HG03196 (cell line): ENCODE results near the gene GPR107.

Source experiments
- ATAC-seq: cut with Tn5 transposase; IDR thresholded peaks from one replicate; pipeline ENCODE4 v1.9.1; 2021; ENCODE audit not compliant: unreplicated experiment

The GPR107 gene

GRCh38 chr9:130107234-130107861 is 53.6 kb downstream of the GPR107 start:
- ATAC-seq: no peak

DNA sequence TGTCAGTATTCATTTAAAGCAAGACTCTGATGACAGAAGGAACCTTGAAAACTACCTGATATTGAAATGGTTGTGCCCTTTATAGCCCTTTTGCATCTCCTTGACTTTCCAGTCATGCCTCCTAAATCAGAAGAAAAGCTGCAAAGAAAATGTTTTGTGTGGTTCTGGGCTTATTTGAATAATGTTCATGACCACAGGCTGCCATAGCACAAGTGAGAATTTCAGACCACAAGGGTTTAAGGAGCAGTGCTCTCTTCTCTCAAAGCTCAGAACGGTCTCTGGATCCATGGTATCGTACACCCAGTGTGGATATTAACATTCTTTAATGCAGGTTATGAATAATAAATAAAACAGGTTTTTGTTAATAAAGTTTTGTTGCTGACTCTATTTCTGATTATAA is 54.2 kb downstream of the GPR107 start:
- no peak for ATAC-seq

- no peak for ATAC-seq
Observed at GRCh38 chr9:130110166-130110565, 56.5 kb downstream of the GPR107 start.

DNA sequence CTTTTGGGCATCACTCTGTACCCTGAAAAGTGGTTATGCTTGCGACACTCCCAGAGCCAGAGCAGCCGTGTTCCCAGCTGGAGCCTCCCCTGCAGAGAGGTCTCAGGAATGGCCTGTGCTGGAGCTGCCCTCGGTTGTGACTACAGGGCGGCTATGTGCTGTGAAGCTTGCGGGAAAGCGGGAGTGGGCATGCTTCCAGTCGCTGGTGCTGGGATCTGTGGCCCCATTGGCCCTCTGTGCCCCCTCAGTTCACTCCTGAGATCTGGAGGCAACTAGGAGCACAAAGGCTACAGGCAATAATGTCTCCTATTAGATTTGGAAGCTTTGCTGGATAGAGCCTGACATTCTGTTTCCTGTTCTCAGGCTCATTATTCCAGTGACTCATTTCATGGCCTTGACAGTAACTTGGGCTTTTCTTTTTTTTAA is 56.9 kb downstream of the GPR107 start:
- no peak for ATAC-seq

DNA sequence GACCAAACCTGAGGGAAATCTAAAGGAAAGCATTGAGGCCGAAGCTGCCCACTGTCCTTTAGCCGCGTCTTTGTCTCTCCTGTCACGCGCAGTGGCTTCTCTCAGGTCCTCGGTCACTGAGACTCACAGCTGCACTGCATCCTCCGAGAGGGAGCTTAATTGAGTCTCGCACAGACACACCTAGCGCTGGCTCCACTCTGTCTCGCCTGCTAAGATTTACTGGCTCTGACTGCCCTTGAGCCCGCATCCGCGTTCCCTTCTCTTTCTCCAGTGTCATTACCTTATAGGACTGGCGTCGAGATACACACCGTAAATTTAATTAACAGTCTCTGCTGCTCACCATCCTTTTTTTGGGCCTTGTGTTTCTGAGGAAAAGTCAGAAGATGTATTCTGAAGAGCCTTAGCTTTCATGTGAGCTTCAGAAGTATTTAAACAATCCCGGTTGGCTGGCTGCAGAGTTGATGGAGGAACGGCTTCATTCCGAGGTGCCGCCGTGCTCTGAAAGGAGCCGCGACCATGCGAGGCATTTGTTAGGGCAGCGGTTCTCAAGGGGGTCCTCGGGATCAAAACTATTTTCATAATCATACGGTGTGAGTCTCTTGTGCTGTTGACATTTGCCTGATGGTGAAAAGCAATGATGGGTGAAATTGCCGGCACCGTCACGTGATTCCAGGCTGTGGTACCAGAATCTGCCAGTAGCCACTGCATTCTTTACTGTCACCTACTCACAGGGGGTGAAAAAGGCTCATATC is 58.3 kb downstream of the GPR107 start:
- ATAC-seq: no peak

GRCh38 chr9:130112538-130113151 is 58.9 kb downstream of the GPR107 start:
- ATAC-seq: no peak

GRCh38 chr9:130114741-130115140 is 61.0 kb downstream of the GPR107 start:
- no peak for ATAC-seq

DNA sequence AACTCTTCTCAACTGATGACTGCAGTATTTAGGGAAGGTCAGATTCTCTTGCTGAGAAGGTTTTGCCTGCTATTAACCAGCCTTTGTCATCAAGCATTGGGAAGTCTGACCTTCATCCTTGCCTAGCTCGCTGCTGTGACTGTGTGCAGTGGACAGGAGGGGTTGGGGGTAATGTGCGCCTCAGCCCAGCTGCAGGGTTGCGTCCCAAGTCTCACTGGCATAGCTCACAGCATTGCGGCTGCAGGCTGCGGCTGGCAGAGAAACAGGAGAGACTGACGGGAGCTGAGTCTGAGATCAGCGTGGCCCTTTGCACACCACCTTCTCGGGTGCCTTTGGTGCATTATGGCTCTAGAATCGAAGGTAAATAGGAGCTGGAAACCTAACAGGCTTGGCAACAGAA is 62.6 kb downstream of the GPR107 start:
- no peak for ATAC-seq

DNA sequence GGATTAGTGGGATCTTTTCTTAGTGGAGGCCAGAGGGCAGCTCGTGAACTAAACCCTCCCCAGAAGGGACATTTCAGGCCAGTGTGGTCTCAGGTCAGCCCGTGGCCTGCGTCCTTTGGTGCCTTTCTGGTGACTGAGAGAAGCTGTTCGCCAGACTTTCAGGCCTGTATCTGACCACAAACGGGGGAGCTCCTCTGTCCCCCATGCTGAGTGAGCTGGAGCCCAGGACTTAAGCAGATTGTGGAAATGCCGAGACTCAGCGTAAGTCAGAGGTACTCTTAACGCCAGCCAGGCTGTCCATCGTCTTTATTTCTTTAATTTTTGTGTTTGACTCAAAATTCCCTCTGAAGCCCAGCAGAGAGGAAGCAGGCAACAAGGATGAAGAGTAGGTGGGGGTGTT is 63.7 kb downstream of the GPR107 start:
- no peak for ATAC-seq

DNA sequence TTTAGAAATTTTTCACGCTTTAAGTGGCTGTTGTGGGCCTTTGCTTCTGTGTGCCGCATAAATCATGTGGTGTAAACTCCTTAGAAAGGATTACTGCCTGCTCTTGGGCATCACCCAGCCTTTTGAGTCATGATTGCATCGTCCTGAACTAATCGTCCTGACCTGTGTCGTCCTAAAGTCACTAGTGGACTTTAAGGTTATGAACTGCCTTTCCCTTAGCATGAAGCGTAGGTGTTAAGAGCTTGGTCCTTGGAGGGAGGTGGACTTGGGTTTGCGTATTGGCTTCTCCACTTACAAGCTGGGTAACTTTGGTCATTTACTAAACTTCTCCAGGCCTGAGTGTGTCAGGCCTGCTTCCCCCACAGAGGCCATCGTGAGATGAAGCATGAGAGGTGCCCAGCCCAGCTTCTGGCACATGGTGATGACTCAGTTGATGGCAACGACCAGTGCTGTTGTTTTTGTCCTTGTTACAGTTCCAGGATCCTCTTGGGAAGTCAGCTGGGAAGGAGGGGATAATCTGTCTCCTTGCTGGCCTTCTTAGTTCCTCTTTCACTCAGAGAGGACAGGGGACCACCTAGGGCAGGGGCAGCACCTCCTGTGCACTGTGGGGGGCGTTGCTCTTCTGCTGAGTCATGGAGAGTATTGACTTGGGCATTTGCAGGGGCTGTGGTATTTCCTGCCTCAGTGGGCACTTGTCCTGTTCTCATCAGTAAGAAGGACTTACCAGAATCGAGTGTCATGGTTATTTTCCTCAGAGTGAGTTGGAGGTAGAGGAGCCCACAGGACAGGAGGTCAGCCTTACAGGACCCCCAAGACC is 64.3 kb downstream of the GPR107 start:
- no peak for ATAC-seq

DNA sequence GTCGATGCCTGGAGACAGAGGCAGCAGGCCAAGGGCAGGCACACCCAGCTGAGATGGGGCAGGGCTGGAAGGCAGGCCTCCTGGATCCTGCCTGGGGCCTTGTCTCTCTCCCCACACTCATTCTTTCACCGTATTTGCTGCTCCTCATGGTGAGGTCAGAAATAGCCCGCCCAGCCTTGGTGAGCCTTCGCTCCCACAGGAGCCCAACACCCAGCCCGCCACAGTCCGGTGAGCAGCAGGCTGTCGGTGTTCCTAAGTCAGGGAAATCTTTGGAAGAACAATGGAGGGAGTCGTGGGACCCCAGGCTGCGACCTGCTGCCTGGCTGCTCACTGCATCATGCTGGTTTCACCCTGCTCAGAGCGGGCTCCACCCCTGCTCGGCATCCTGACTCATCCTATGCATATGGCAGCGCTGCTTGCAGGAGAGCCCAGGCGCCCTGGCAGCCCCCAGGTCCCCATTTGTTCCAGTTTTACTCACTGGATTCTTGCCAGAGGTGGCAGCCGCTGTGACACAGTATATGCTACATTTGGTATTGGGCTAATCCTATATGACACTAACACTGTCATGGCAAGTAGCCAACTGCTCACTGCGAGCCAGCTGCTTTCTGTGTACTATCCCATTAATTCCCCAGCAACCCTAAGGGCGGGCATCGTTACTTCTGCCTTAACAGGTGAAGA is 65.3 kb downstream of the GPR107 start:
- ATAC-seq: no peak

DNA sequence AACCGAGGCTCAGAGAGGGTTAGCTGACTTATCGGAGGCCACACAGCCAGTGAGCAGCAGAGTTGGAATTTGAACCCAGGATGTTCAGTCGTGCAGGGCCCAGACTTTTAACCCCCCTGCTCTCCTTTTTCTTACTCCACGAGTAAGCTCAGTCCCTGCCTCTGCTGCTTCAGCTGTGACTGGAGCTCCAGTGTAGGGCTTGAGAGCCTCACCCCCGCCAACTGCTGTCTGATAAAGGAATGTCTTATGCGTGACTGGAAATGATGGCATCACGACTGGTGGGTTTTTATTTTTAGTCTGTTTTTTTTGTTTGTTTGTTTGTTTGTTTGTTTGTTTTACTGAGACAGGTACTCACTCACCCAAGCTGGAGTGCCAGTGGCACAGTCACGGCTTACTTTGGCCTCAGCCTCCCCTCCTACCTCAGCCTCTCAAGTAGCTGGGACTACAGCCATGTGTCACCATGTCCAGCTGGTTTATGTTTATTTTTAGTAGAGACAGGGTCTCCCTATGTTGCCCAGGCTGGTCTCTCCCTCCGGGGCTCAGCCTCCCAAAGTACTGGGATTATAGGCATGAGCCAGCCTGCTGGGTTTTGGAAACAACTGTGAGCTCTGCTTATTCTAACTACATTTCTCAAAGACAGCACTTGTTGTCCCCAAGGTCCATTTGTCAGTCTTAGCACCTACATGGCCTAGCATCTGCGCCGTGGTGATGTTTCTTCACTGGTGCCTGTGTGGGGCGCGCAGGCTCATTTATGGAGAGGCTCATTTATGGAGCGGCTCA is 66.0 kb downstream of the GPR107 start:
- no peak for ATAC-seq

GRCh38 chr9:130120299-130120587 is 66.5 kb downstream of the GPR107 start:
- no peak for ATAC-seq

DNA sequence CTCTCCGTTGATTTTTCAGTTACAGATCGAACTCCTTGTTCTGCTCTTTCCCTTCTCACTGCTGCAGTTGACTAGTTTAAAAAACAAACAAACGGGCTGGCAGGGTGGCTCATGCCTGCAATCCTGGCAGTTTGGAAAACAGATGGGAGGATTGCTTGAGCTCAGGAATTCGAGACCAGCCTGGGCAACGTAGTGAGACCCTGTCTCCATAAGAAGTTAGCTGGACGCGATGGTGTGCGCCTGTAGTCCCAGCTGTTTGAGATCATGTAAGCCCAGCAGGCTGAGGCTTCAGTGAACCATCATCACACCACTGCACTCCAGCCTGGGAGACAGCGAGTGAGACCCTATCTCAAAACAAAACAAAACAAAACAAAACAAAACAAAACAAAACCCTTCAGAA is 67.1 kb downstream of the GPR107 start:
- ATAC-seq: no peak

GRCh38 chr9:130122456-130122855 is 68.8 kb downstream of the GPR107 start:
- ATAC-seq: no peak

- no peak for ATAC-seq
Observed at GRCh38 chr9:130124085-130124860, 70.6 kb downstream of the GPR107 start.

DNA sequence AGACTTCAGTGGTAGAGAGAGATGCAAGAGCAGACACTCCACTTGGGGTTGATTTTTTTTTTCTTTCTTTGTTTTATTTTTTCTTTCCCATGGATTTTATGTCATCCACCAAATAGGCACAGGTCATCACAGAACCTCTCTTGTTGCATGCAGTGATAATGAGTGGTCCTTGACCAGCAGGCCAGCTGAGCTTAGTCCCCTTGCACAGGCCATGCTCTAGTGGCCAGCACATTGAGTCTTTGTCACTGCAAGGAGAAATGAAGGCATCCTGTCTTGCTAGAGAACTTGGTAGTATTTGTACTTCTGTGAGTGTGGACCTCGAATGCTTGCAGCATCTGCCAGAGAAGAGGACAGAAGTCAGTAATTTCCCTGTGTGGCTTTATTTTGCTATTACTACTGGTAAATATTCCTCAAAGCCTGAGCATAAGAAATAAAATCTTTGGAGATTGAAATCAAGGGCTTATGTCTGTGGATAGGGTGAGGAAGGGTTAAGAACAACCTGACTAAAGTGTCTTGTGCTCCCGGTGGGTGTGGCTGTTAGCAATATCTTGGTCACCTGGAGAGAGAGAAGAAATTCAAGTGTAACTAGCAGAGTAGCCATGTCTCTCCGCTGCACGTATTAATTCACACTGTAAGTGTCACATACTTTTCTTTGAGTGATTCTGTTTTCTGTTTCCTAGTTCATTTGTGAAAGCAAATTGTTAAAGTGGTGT is 73.2 kb downstream of the GPR107 start:
- no peak for ATAC-seq

DNA sequence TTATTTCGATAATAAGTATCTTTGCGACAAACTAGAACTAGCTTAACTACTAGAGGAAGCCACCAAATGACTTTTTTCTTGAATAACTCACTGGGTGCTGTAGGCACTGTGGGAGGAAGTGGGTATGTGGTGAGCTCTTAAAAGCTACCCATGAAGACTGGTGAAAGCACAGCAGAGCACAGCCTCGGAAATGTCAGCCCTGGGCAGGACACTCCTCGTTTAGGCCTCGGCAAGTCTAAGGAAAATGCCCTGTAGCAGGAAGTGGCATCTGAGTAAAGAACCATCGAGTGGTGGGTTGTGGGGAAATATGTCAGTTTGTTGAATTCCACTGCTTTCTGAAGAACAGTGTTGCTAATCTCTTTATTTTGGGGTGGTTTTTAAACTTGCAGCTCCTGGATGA is 74.5 kb downstream of the GPR107 start:
- ATAC-seq: peak; percentile 53
